Measurements from ENCODE around the gene SLC39A11. TPM values are rescaled to one million over a fixed set of nuclear protein-coding genes. Genes with fewer than 3 reads are reported as not detected.
A peak's percentile ranks its signal among the peaks of the same experiment; 100 is the strongest.

Gene SLC39A11
- total RNA-seq, 1 experiment from 2014 or later: 46.4 TPM

DNA sequence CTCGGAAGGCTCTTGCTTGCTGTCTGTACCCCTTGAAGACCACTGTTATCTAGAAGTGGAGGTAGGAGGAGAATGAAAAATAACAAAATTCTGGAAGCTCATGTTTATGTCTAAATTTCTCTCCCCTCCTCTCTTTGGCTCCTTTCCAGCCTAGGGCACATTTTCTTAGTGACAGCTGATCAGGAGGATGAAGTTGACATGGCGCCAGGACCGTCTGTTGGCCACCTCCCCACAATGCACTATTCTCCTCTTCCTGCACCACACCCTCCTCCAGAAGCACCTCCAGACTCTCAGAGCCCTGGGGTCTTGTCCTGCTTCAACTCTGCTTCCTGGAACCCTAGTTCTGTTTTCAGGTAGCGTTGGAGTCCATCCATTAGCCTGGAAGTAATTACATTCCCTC lies 46.8 kb upstream of the SLC39A11 start (continued):
- TF ChIP-seq REST (IDR thresholded peaks at IDR 0.05; ENCODE audit: low read depth): no peak
- no peak for TF ChIP-seq POLR2AphosphoS5 (IDR thresholded peaks at IDR 0.05; ENCODE audit: low read depth, low read length)
- TF ChIP-seq ZNF274 (IDR thresholded peaks at IDR 0.05; ENCODE audit: low read depth, low read length): no peak
- TF ChIP-seq CBX3 (IDR thresholded peaks at IDR 0.05; ENCODE audit: low read depth): no peak
- TF ChIP-seq YY1 (IDR thresholded peaks at IDR 0.05; ENCODE audit: extremely low read depth, insufficient replicate concordance, low read depth, low read length): no peak
- TF ChIP-seq FOSL1 (IDR thresholded peaks at IDR 0.05; ENCODE audit: low read depth): no peak

- H3K4me2 ChIP-seq (ENCODE audit: low read length): no peak overlapping the region
- H2AFZ ChIP-seq (ENCODE audit: low read depth, low read length, poor library complexity, severe bottlenecking): no peak overlapping the region
- DNase-seq (ENCODE audit: low read depth, low spot score) (no peak), ATAC-seq (no peak)
- H3K36me3 ChIP-seq (ENCODE audit: control insufficient read depth in 1 of 2, insufficient read depth in 2 of 2, low read length in 2 of 2): no peaks in the 10 kb centered on the region
- no peaks in the 10 kb centered on the region for H3K27me3 ChIP-seq (ENCODE audit: insufficient read depth, low read length)
- ChIA-PET CTCF (no interaction called here), POLR2A (no interaction called here), RAD21 (ENCODE audit: low non-redundant PET in 1 of 2, low total read pairs in 2 of 2, uncharacterized antibody in 2 of 2, unreplicated experiment in 2 of 2) (no interaction called here)
- BruUV-seq (replicated peaks): no TSS peak
- H4K20me1 ChIP-seq (ENCODE audit: insufficient read depth): no peaks in the 10 kb centered on the region
- no peak overlapping the region for H3K27ac ChIP-seq (ENCODE audit: low read depth, low read length)
- no peak overlapping the region for H3K4me3 ChIP-seq (replicated peaks in 1 of 2; ENCODE audit: low read depth in 1 of 2, low read length in 2 of 2)
- H3K4me1 ChIP-seq (ENCODE audit: control insufficient read depth in 1 of 2, insufficient read depth in 2 of 2, low read length in 2 of 2): peaks cover 0 to 4% of the 10 kb centered on the region in 2 experiments; a peak in 1 of 4 replicates
- H3K9me2 ChIP-seq (ENCODE audit: insufficient read depth): no peaks in the 10 kb centered on the region
- no peak overlapping the region for H3K9ac ChIP-seq (ENCODE audit: low read length)
- H3K9me3 ChIP-seq (ENCODE audit: control insufficient read depth in 1 of 2, insufficient read depth in 1 of 2, low read depth in 1 of 2, low read length in 2 of 2): no peaks in the 10 kb centered on the region
- TF ChIP-seq CEBPB (IDR thresholded peaks at IDR 0.05; ENCODE audit: low read depth) (no peak), REST (IDR thresholded peaks at IDR 0.05; ENCODE audit: low read depth) (peak; percentile 23)
- intact Hi-C loops (cut with micrococcal nuclease): no loop called here
- no peaks in the 10 kb centered on the region for H3K79me2 ChIP-seq (ENCODE audit: insufficient read depth, low read length)
These were observed 46.2 kb upstream of the SLC39A11 start for GRCh38 chr17:73138541-73139138.
